Measurements from ENCODE around the gene MYO18A. TPM values are rescaled to one million over a fixed set of nuclear protein-coding genes. Genes with fewer than 3 reads are reported as not detected.
"Not testable (repeated sequence)": the region's sequence is repeated elsewhere in the genome, so short reads cannot be mapped to it uniquely, and the experiment has no call there.

MYO18A gene
- total RNA-seq, 1 donor from 2014 or later: 36.6 TPM

- Mint-ChIP-seq H3K4me3 (no peak overlapping the region), H3K27ac (peak overlapping the region; percentile 94), H3K36me3 (ENCODE audit: low read depth) (no peaks in the 10 kb centered on the region), H3K27me3 (no peaks in the 10 kb centered on the region), H3K4me1 (peaks cover 36% of the 10 kb centered on the region), H3K9me3 (no peaks in the 10 kb centered on the region)
- intact Hi-C loops (cut with micrococcal nuclease): no loop called here
- no peak for DNase-seq
Measured at GRCh38 chr17:29155966-29156338, 24.2 kb downstream of the MYO18A start.

GRCh38 chr17:29155227-29155965 is 24.8 kb downstream of the MYO18A start:
- Mint-ChIP-seq H3K36me3 (ENCODE audit: low read depth) (no peaks in the 10 kb centered on the region), H3K4me1 (peaks cover 38% of the 10 kb centered on the region), H3K27ac (peak overlapping the region; percentile 94), H3K27me3 (no peaks in the 10 kb centered on the region), H3K4me3 (peak overlapping the region; percentile 72), H3K9me3 (no peaks in the 10 kb centered on the region)
- intact Hi-C loops (cut with micrococcal nuclease): no loop called here
- peak; percentile 88 for DNase-seq

- H3K4me3 Mint-ChIP-seq: peak overlapping the region; percentile 72
- H3K9me3 Mint-ChIP-seq: no peaks in the 10 kb centered on the region
- intact Hi-C loops (cut with micrococcal nuclease): no loop called here
- H3K27ac Mint-ChIP-seq: peak overlapping the region; percentile 94
- H3K27me3 Mint-ChIP-seq: no peaks in the 10 kb centered on the region
- peaks cover 41% of the 10 kb centered on the region for H3K4me1 Mint-ChIP-seq
- H3K36me3 Mint-ChIP-seq (ENCODE audit: low read depth): no peaks in the 10 kb centered on the region
- DNase-seq: peak; percentile 70
Measured at GRCh38 chr17:29154516-29155226, 25.5 kb downstream of the MYO18A start.

GRCh38 chr17:29151567-29151966 is 28.6 kb downstream of the MYO18A start:
- no peak overlapping the region for H3K4me3 Mint-ChIP-seq
- H3K36me3 Mint-ChIP-seq (ENCODE audit: low read depth): peaks cover 2% of the 10 kb centered on the region
- peak overlapping the region; percentile 14 for H3K27ac Mint-ChIP-seq
- peaks cover 53% of the 10 kb centered on the region for H3K4me1 Mint-ChIP-seq
- H3K27me3 Mint-ChIP-seq: no peaks in the 10 kb centered on the region
- no peaks in the 10 kb centered on the region for H3K9me3 Mint-ChIP-seq
- DNase-seq: no peak
- intact Hi-C loops (cut with micrococcal nuclease): no loop called here

- H3K27ac Mint-ChIP-seq: no peak overlapping the region
- DNase-seq: no peak
- no peaks in the 10 kb centered on the region for H3K9me3 Mint-ChIP-seq
- H3K36me3 Mint-ChIP-seq (ENCODE audit: low read depth): peaks cover 2% of the 10 kb centered on the region
- no peak overlapping the region for H3K4me3 Mint-ChIP-seq
- H3K4me1 Mint-ChIP-seq: peaks cover 52% of the 10 kb centered on the region
- intact Hi-C loops (cut with micrococcal nuclease): no loop called here
- H3K27me3 Mint-ChIP-seq: no peaks in the 10 kb centered on the region
Measured at GRCh38 chr17:29150161-29150560, 30.0 kb downstream of the MYO18A start.

- intact Hi-C loops (cut with micrococcal nuclease): loop anchor here (1.0 to 10.0 kb wide), 3 partner anchors 70 to 425 kb away; partner anchors contain the start of genes NEK8 and TLCD1
- Mint-ChIP-seq H3K27ac (peak overlapping the region; percentile 5), H3K27me3 (no peaks in the 10 kb centered on the region), H3K4me1 (peaks cover 49% of the 10 kb centered on the region), H3K9me3 (no peaks in the 10 kb centered on the region), H3K36me3 (ENCODE audit: low read depth) (peaks cover 2% of the 10 kb centered on the region), H3K4me3 (peak overlapping the region; percentile 75)
- DNase-seq: no peak
Measured at GRCh38 chr17:29149431-29150064, 30.6 kb downstream of the MYO18A start.

- no peaks in the 10 kb centered on the region for H3K27me3 Mint-ChIP-seq
- no peaks in the 10 kb centered on the region for H3K9me3 Mint-ChIP-seq
- peaks cover 2% of the 10 kb centered on the region for H3K36me3 Mint-ChIP-seq (ENCODE audit: low read depth)
- intact Hi-C loops (cut with micrococcal nuclease): loop anchor here (1.0 to 10.0 kb wide), 5 partner anchors 31 to 424 kb away; partner anchors contain the start of genes MYO18A, NEK8, NUFIP2 and TLCD1
- peak overlapping the region; percentile 81 for H3K27ac Mint-ChIP-seq
- peaks cover 49% of the 10 kb centered on the region for H3K4me1 Mint-ChIP-seq
- DNase-seq: peak; percentile 99
- peak overlapping the region; percentile 77 for H3K4me3 Mint-ChIP-seq
Measured at GRCh38 chr17:29148790-29149430, 31.3 kb downstream of the MYO18A start.

GRCh38 chr17:29148257-29148789 is 31.9 kb downstream of the MYO18A start:
- H3K4me3 Mint-ChIP-seq: peak overlapping the region; percentile 77
- no peaks in the 10 kb centered on the region for H3K9me3 Mint-ChIP-seq
- H3K27ac Mint-ChIP-seq: peak overlapping the region; percentile 81
- H3K36me3 Mint-ChIP-seq (ENCODE audit: low read depth): peaks cover 5% of the 10 kb centered on the region
- peaks cover 51% of the 10 kb centered on the region for H3K4me1 Mint-ChIP-seq
- intact Hi-C loops (cut with micrococcal nuclease): loop anchor here (1.0 to 10.0 kb wide), 3 partner anchors 32 to 424 kb away; partner anchors contain the start of genes MYO18A, NEK8, NUFIP2 and TLCD1
- no peaks in the 10 kb centered on the region for H3K27me3 Mint-ChIP-seq
- DNase-seq: peak; percentile 66

GRCh38 chr17:29147682-29148081 is 32.5 kb downstream of the MYO18A start:
- Mint-ChIP-seq H3K4me3 (peak overlapping the region; percentile 12), H3K9me3 (no peaks in the 10 kb centered on the region), H3K4me1 (peaks cover 53% of the 10 kb centered on the region), H3K27me3 (no peaks in the 10 kb centered on the region), H3K27ac (peak overlapping the region; percentile 31), H3K36me3 (ENCODE audit: low read depth) (peaks cover 5% of the 10 kb centered on the region)
- intact Hi-C loops (cut with micrococcal nuclease): loop anchor here (1.0 to 10.0 kb wide), 3 partner anchors 33 to 423 kb away; partner anchors contain the start of genes MYO18A, NEK8, NUFIP2 and TLCD1
- no peak for DNase-seq

- H3K36me3 Mint-ChIP-seq (ENCODE audit: low read depth); H3K9me3 Mint-ChIP-seq; H3K27me3 Mint-ChIP-seq; DNase-seq: not testable (repeated sequence)
- Mint-ChIP-seq H3K4me1 (peaks cover 55% of the 10 kb centered on the region), H3K27ac (peak overlapping the region; percentile 79), H3K4me3 (peak overlapping the region; percentile 12)
- intact Hi-C loops (cut with micrococcal nuclease): loop anchor here (10.0 kb wide), 1 partner anchor 422 kb away; the partner anchor contains the start of genes NEK8 and TLCD1
Measured at GRCh38 chr17:29147228-29147627, 33.0 kb downstream of the MYO18A start.

- peaks cover 59% of the 10 kb centered on the region for H3K4me1 Mint-ChIP-seq
- intact Hi-C loops (cut with micrococcal nuclease): loop anchor here (10.0 kb wide), 1 partner anchor 422 kb away; the partner anchor contains the start of genes NEK8 and TLCD1
- no peaks in the 10 kb centered on the region for H3K9me3 Mint-ChIP-seq
- H3K36me3 Mint-ChIP-seq (ENCODE audit: low read depth): peaks cover 5% of the 10 kb centered on the region
- DNase-seq: no peak
- no peaks in the 10 kb centered on the region for H3K27me3 Mint-ChIP-seq
- H3K4me3 Mint-ChIP-seq: no peak overlapping the region
- peak overlapping the region; percentile 79 for H3K27ac Mint-ChIP-seq
Measured at GRCh38 chr17:29146369-29146972, 33.7 kb downstream of the MYO18A start.

GRCh38 chr17:29145289-29146073 is 34.7 kb downstream of the MYO18A start:
- H3K9me3 Mint-ChIP-seq: no peaks in the 10 kb centered on the region
- no peaks in the 10 kb centered on the region for H3K27me3 Mint-ChIP-seq
- intact Hi-C loops (cut with micrococcal nuclease): loop anchor here (10.0 kb wide), 1 partner anchor 421 kb away; the partner anchor contains the start of genes NEK8 and TLCD1
- H3K4me1 Mint-ChIP-seq: peaks cover 62% of the 10 kb centered on the region
- H3K27ac Mint-ChIP-seq: peak overlapping the region; percentile 82
- peak; percentile 91 for DNase-seq
- peaks cover 5% of the 10 kb centered on the region for H3K36me3 Mint-ChIP-seq (ENCODE audit: low read depth)
- H3K4me3 Mint-ChIP-seq: peak overlapping the region; percentile 17

Measured in activated CD4-positive, alpha-beta T cell treated with anti-CD3 and anti-CD28 coated beads, Interleukin-2, amount 10 ng/mL, durations not matched to agents 24 days and 14 days (primary cell).